ENCODE results near the gene MBIP.
"Not testable (repeated sequence)": the region's sequence is repeated elsewhere in the genome, so short reads cannot be mapped to it uniquely, and the experiment has no call there.

Gene MBIP

GRCh38 chr14:36340276-36340890 is 19.9 kb upstream of the MBIP start:
- H3K27me3 ChIP-seq (ENCODE audit: control insufficient read depth in 1 of 2, insufficient read depth in 2 of 2, low read length in 2 of 2): peaks cover 0 to 3% of the 10 kb centered on the region in 2 donors
- no peaks in the 10 kb centered on the region for H3K9me3 ChIP-seq (ENCODE audit: control insufficient read depth in 2 of 2, low read length in 2 of 2)
- H3K9ac ChIP-seq (ENCODE audit: low read length in 2 of 2): no peak overlapping the region
- H3K4me1 ChIP-seq (ENCODE audit: control insufficient read depth, insufficient read depth, low read length): no peaks in the 10 kb centered on the region
- no peak overlapping the region for H3K4me3 ChIP-seq (ENCODE audit: low read length in 2 of 2)
- no peak overlapping the region for H3K27ac ChIP-seq (ENCODE audit: low read length)
- no peaks in the 10 kb centered on the region for H3K36me3 ChIP-seq (ENCODE audit: control insufficient read depth in 2 of 2, insufficient read depth in 2 of 2, low read length in 2 of 2)

DNA sequence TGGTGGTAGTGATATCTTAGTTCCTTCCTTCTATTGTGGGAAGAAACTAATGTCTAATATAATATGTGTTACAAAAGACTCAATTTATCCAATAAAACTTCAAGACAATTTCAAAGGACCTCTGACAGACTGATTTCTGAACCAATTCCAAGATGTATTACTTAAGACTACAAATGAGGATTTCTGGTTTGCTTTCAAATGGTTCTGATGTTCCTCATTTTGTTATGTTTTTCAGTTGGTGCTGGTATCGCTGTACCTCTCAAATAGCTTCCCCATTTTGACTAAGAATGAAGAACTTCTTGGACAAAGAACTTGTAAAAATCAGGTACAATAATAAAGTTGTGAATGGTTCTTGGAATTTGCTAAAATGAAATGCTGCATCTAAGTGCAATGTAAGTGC is 19.4 kb upstream of the MBIP start:
- H3K9me3 ChIP-seq (ENCODE audit: control insufficient read depth in 2 of 2, low read length in 2 of 2): no peaks in the 10 kb centered on the region
- H3K36me3 ChIP-seq (ENCODE audit: control insufficient read depth in 2 of 2, insufficient read depth in 2 of 2, low read length in 2 of 2): no peaks in the 10 kb centered on the region
- no peak overlapping the region for H3K4me3 ChIP-seq (ENCODE audit: low read length in 2 of 2)
- H3K9ac ChIP-seq (ENCODE audit: low read length in 2 of 2): no peak overlapping the region
- no peaks in the 10 kb centered on the region for H3K4me1 ChIP-seq (ENCODE audit: control insufficient read depth, insufficient read depth, low read length)
- peaks cover 0 to 3% of the 10 kb centered on the region in 2 donors for H3K27me3 ChIP-seq (ENCODE audit: control insufficient read depth in 1 of 2, insufficient read depth in 2 of 2, low read length in 2 of 2)
- H3K27ac ChIP-seq (ENCODE audit: low read length): no peak overlapping the region

DNA sequence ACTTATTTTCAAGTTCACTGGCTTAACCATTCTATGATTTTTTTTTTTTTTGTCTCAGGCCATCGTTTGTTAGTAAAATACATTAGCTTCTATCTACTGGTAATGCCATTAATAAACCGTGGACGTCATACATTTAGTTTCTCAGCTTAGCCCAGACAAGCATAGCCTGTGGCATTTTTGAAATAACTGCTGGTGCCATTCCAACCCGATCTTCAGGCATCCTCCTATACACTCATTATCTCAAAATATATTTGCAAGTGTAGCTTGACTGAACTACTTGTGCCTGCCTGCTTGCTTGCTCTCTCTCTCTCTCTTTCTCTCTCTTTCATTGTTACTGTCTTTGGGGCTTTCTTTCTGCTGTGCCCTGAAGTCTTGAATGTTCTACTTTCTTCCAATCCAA is 12.7 kb upstream of the MBIP start:
- no peaks in the 10 kb centered on the region for H3K4me1 ChIP-seq (ENCODE audit: control insufficient read depth, insufficient read depth, low read length)
- no peaks in the 10 kb centered on the region for H3K36me3 ChIP-seq (ENCODE audit: control insufficient read depth in 2 of 2, insufficient read depth in 2 of 2, low read length in 2 of 2)
- H3K27me3 ChIP-seq (ENCODE audit: control insufficient read depth in 1 of 2, insufficient read depth in 2 of 2, low read length in 2 of 2): no peaks in the 10 kb centered on the region
- H3K9me3 ChIP-seq (ENCODE audit: control insufficient read depth in 2 of 2, low read length in 2 of 2): no peaks in the 10 kb centered on the region
- H3K9ac ChIP-seq (ENCODE audit: low read length in 2 of 2): no peak overlapping the region
- H3K27ac ChIP-seq (ENCODE audit: low read length): no peak overlapping the region
- H3K4me3 ChIP-seq (ENCODE audit: low read length in 2 of 2): no peak overlapping the region

- H3K27ac ChIP-seq (ENCODE audit: low read length); H3K36me3 ChIP-seq (ENCODE audit: control insufficient read depth in 2 of 2, insufficient read depth in 2 of 2, low read length in 2 of 2); H3K9ac ChIP-seq (ENCODE audit: low read length in 2 of 2); H3K9me3 ChIP-seq (ENCODE audit: control insufficient read depth in 2 of 2, low read length in 2 of 2); H3K27me3 ChIP-seq (ENCODE audit: control insufficient read depth in 1 of 2, insufficient read depth in 2 of 2, low read length in 2 of 2); H3K4me3 ChIP-seq (ENCODE audit: low read length in 2 of 2); H3K4me1 ChIP-seq (ENCODE audit: control insufficient read depth, insufficient read depth, low read length): not testable (repeated sequence)
Observed at GRCh38 chr14:36327573-36327972, 7.1 kb upstream of the MBIP start.

- Histone ChIP-seq H3K4me1 (ENCODE audit: control insufficient read depth, insufficient read depth, low read length) (no peaks in the 10 kb centered on the region), H3K4me3 (ENCODE audit: low read length in 2 of 2) (no peak overlapping the region), H3K36me3 (ENCODE audit: control insufficient read depth in 2 of 2, insufficient read depth in 2 of 2, low read length in 2 of 2) (no peaks in the 10 kb centered on the region), H3K9me3 (ENCODE audit: control insufficient read depth in 2 of 2, low read length in 2 of 2) (no peaks in the 10 kb centered on the region), H3K27ac (ENCODE audit: low read length) (no peak overlapping the region), H3K9ac (ENCODE audit: low read length in 2 of 2) (no peak overlapping the region), H3K27me3 (ENCODE audit: control insufficient read depth in 1 of 2, insufficient read depth in 2 of 2, low read length in 2 of 2) (no peaks in the 10 kb centered on the region)
Observed at GRCh38 chr14:36325853-36326252, 5.4 kb upstream of the MBIP start.

- Histone ChIP-seq H3K27ac (ENCODE audit: low read length) (no peak overlapping the region), H3K36me3 (ENCODE audit: control insufficient read depth in 2 of 2, insufficient read depth in 2 of 2, low read length in 2 of 2) (no peaks in the 10 kb centered on the region), H3K4me3 (ENCODE audit: low read length in 2 of 2) (no peak overlapping the region), H3K9me3 (ENCODE audit: control insufficient read depth in 2 of 2, low read length in 2 of 2) (no peaks in the 10 kb centered on the region), H3K4me1 (ENCODE audit: control insufficient read depth, insufficient read depth, low read length) (no peaks in the 10 kb centered on the region), H3K27me3 (ENCODE audit: control insufficient read depth in 1 of 2, insufficient read depth in 2 of 2, low read length in 2 of 2) (no peaks in the 10 kb centered on the region), H3K9ac (ENCODE audit: low read length in 2 of 2) (no peak overlapping the region)
Observed at GRCh38 chr14:36324897-36325296, 4.5 kb upstream of the MBIP start.

- Histone ChIP-seq H3K4me1 (ENCODE audit: control insufficient read depth, insufficient read depth, low read length) (no peaks in the 10 kb centered on the region), H3K4me3 (ENCODE audit: low read length in 2 of 2) (peak overlapping the region; percentile 91 to 97), H3K27ac (ENCODE audit: low read length) (peak overlapping the region; percentile 53)
Observed at GRCh38 chr14:36320897-36321381, 502 bp upstream of the MBIP start.

DNA sequence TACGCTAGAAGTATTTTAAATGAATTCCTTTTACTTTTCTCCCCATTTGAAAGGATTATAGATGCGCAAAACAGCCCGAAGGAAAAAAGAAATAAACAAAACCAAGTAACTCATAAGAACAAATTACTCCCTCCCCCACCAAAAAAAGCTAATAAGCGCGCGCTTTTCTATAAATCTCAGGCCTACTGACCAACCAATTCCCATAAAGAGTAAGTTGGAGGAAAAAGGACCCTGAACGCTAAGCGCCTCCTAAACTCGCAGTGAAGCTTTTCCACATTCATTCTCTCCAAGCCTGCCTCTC is 588 bp downstream of the MBIP start:
- H3K36me3 ChIP-seq (ENCODE audit: control insufficient read depth in 2 of 2, insufficient read depth in 2 of 2, low read length in 2 of 2): no peaks in the 10 kb centered on the region
- H3K4me3 ChIP-seq (ENCODE audit: low read length in 2 of 2): peak overlapping the region; percentile 91 to 97
- peak overlapping the region; percentile 53 for H3K27ac ChIP-seq (ENCODE audit: low read length)
- H3K9me3 ChIP-seq (ENCODE audit: control insufficient read depth in 2 of 2, low read length in 2 of 2): no peaks in the 10 kb centered on the region
- no peaks in the 10 kb centered on the region for H3K4me1 ChIP-seq (ENCODE audit: control insufficient read depth, insufficient read depth, low read length)
- peak overlapping the region; percentile 88 to 93 for H3K9ac ChIP-seq (ENCODE audit: low read length in 2 of 2)
- no peaks in the 10 kb centered on the region for H3K27me3 ChIP-seq (ENCODE audit: control insufficient read depth in 1 of 2, insufficient read depth in 2 of 2, low read length in 2 of 2)

More at GRCh38 chr14:36320897-36321381, 502 bp upstream of the MBIP start:
- no peaks in the 10 kb centered on the region for H3K36me3 ChIP-seq (ENCODE audit: control insufficient read depth in 2 of 2, insufficient read depth in 2 of 2, low read length in 2 of 2)
- H3K9me3 ChIP-seq (ENCODE audit: control insufficient read depth in 2 of 2, low read length in 2 of 2): no peaks in the 10 kb centered on the region
- no peaks in the 10 kb centered on the region for H3K27me3 ChIP-seq (ENCODE audit: control insufficient read depth in 1 of 2, insufficient read depth in 2 of 2, low read length in 2 of 2)
- H3K9ac ChIP-seq (ENCODE audit: low read length in 2 of 2): peak overlapping the region in 1 of 2 donors; percentile 88

GRCh38 chr14:36317650-36318049 is 2.8 kb downstream of the MBIP start:
- no peaks in the 10 kb centered on the region for H3K4me1 ChIP-seq (ENCODE audit: control insufficient read depth, insufficient read depth, low read length)
- H3K4me3 ChIP-seq (ENCODE audit: low read length in 2 of 2): no peak overlapping the region
- no peaks in the 10 kb centered on the region for H3K9me3 ChIP-seq (ENCODE audit: control insufficient read depth in 2 of 2, low read length in 2 of 2)
- H3K36me3 ChIP-seq (ENCODE audit: control insufficient read depth in 2 of 2, insufficient read depth in 2 of 2, low read length in 2 of 2): no peaks in the 10 kb centered on the region
- H3K9ac ChIP-seq (ENCODE audit: low read length in 2 of 2): no peak overlapping the region
- no peak overlapping the region for H3K27ac ChIP-seq (ENCODE audit: low read length)
- no peaks in the 10 kb centered on the region for H3K27me3 ChIP-seq (ENCODE audit: control insufficient read depth in 1 of 2, insufficient read depth in 2 of 2, low read length in 2 of 2)

DNA sequence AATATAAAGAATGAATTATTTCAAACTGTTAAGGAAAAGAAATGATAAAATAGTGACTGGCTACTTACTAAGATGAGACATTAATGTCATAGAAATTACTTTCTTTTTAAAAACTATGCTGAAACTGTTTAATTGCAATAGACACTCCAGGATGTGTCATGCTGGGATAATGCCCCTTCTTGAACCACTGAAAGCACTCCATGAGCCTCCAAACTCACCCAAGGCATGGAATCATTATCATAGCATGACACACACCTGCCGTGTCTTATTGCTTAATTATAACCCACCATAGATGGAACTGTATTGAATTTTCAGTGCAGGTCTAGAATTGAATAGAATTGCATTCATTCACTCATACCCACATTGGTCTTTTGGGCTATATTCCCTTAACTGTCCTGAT is 4.3 kb downstream of the MBIP start:
- peaks cover 4% of the 10 kb centered on the region in 2 donors for H3K36me3 ChIP-seq (ENCODE audit: control insufficient read depth in 2 of 2, insufficient read depth in 2 of 2, low read length in 2 of 2)
- H3K27me3 ChIP-seq (ENCODE audit: control insufficient read depth in 1 of 2, insufficient read depth in 2 of 2, low read length in 2 of 2): no peaks in the 10 kb centered on the region
- H3K4me3 ChIP-seq (ENCODE audit: low read length in 2 of 2): no peak overlapping the region
- no peaks in the 10 kb centered on the region for H3K9me3 ChIP-seq (ENCODE audit: control insufficient read depth in 2 of 2, low read length in 2 of 2)
- no peak overlapping the region for H3K27ac ChIP-seq (ENCODE audit: low read length)
- H3K4me1 ChIP-seq (ENCODE audit: control insufficient read depth, insufficient read depth, low read length): no peaks in the 10 kb centered on the region
- no peak overlapping the region for H3K9ac ChIP-seq (ENCODE audit: low read length in 2 of 2)

DNA sequence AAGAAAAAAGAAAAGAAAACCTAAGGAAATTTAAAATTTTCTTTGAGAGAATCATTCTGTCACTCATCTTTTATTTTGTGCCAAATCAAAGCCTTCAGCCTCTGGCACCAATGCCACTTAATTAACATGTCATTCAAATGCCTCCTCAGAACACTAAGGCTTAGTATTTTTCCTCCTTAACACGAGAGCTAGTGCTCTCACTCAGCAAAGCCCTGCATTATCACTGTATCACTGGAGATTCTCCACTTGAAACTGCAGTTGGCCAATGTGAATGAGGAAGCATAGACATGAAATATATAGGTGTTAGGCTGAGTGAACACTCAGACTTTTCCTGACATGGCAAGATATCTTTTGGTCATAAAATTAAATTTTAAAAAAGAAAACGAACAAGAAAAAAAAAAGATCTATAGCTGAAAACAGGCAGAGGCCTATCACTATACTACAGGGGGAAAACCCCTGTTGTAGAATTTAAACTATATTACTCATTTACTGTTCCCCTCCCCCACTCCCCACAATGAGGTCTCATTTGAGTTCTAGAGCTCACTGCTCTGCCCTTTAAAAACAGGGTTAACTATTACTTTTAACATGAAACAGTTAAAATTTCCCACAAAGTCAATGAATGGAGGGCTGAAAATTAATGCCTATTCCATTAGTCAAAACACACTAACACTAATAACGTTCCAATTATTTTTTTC is 5.1 kb downstream of the MBIP start:
- Histone ChIP-seq H3K9ac (ENCODE audit: low read length in 2 of 2) (no peak overlapping the region), H3K4me3 (ENCODE audit: low read length in 2 of 2) (no peak overlapping the region), H3K4me1 (ENCODE audit: control insufficient read depth, insufficient read depth, low read length) (no peaks in the 10 kb centered on the region), H3K9me3 (ENCODE audit: control insufficient read depth in 2 of 2, low read length in 2 of 2) (no peaks in the 10 kb centered on the region), H3K27me3 (ENCODE audit: control insufficient read depth in 1 of 2, insufficient read depth in 2 of 2, low read length in 2 of 2) (no peaks in the 10 kb centered on the region), H3K27ac (ENCODE audit: low read length) (no peak overlapping the region), H3K36me3 (ENCODE audit: control insufficient read depth in 2 of 2, insufficient read depth in 2 of 2, low read length in 2 of 2) (peaks cover 12% of the 10 kb centered on the region in 2 donors)

All from stomach smooth muscle (tissue), 2 donors.